ENCODE data around the gene SHISA9. TPM values are rescaled to one million over a fixed set of nuclear protein-coding genes. Genes with fewer than 3 reads are reported as not detected.

Gene SHISA9
- polyA plus RNA-seq, 1 of the 3 experiments (the other 2 are of a cell fraction): 0.02 TPM

- no peak overlapping the region for H3K9ac ChIP-seq
- no peak for DNase-seq
- H3K79me2 ChIP-seq (ENCODE audit: insufficient read depth): no peaks in the 10 kb centered on the region
- 10% methylated on average over 4 of the region's 4 CpGs for WGBS (ENCODE audit: low lambda C conversion rate)
- no peaks in the 10 kb centered on the region for H3F3A ChIP-seq (replicated peaks; ENCODE audit: insufficient read depth)
- no peaks in the 10 kb centered on the region for H3K9me2 ChIP-seq
- H3K9me3 ChIP-seq: no peaks in the 10 kb centered on the region
- no peak overlapping the region for H3K4me2 ChIP-seq
- no peaks in the 10 kb centered on the region for H4K20me1 ChIP-seq (ENCODE audit: insufficient read depth)
- no peaks in the 10 kb centered on the region for H3K4me1 ChIP-seq (ENCODE audit: control insufficient read depth in 1 of 2, insufficient read depth in 2 of 2, low read depth in 1 of 2, low read length in 1 of 2)
- ChIA-PET CTCF (interaction anchor here (0.6 kb wide), 1 partner anchor 348 kb away, joined by 3 read pairs; no protein-coding TSS in a partner anchor), POLR2A (no interaction called here)
- no peak overlapping the region for H2AFZ ChIP-seq (ENCODE audit: low read depth)
- H3K27ac ChIP-seq (ENCODE audit: low read depth in 2 of 2, low read length in 1 of 2): no peak overlapping the region
- H3K27me3 ChIP-seq (ENCODE audit: insufficient read depth): no peaks in the 10 kb centered on the region
- H3K4me3 ChIP-seq (ENCODE audit: low read depth in 2 of 2, low read length in 1 of 2): no peak overlapping the region
- no peak for TF ChIP-seq ZBTB33 (IDR thresholded peaks at IDR 0.05; ENCODE audit: borderline replicate concordance, low read depth)
- no peak for TF ChIP-seq TAF1 (IDR thresholded peaks at IDR 0.05; ENCODE audit: borderline replicate concordance, low read depth, low read length)
- no peak for TF ChIP-seq NFIC (IDR thresholded peaks at IDR 0.05; ENCODE audit: borderline replicate concordance)
- no peak for TF ChIP-seq PBX3 (IDR thresholded peaks at IDR 0.05)
- no peak for TF ChIP-seq FOXM1 (IDR thresholded peaks at IDR 0.05; ENCODE audit: low read depth)
- no peak for TF ChIP-seq IRF3 (IDR thresholded peaks at IDR 0.05; ENCODE audit: low read depth, low read length)
- TF ChIP-seq POLR2AphosphoS5 (IDR thresholded peaks at IDR 0.05; ENCODE audit: low read depth, low read length): no peak
- TF ChIP-seq FOXJ3 (CRISPR knock-in tag; IDR thresholded peaks at IDR 0.05): no peak
- TF ChIP-seq RXRA (IDR thresholded peaks at IDR 0.05; ENCODE audit: borderline replicate concordance, low read depth): no peak
- no peak for TF ChIP-seq CHD2 (IDR thresholded peaks at IDR 0.05; ENCODE audit: low read length, partially characterized antibody)
- TF ChIP-seq NRF1 (IDR thresholded peaks at IDR 0.05; ENCODE audit: low read depth, low read length): no peak
- TF ChIP-seq GABPA (IDR thresholded peaks at IDR 0.05; ENCODE audit: low read depth): no peak
- TF ChIP-seq JUND (IDR thresholded peaks at IDR 0.05): no peak
- TF ChIP-seq RAD21 (IDR thresholded peaks at IDR 0.05; ENCODE audit: low read length): no peak
- no peak for TF ChIP-seq EP300 (IDR thresholded peaks at IDR 0.05; ENCODE audit: borderline replicate concordance in 1 of 2, low read depth in 1 of 2, low read length in 1 of 2)
- H3K36me3 ChIP-seq (replicated peaks in 1 of 2; ENCODE audit: control insufficient read depth in 1 of 2, insufficient read depth in 2 of 2, low read length in 1 of 2): no peaks in the 10 kb centered on the region
Observed at GRCh38 chr16:12994402-12994801, 93.0 kb downstream of the SHISA9 start.

Measured in SK-N-SH (cell line).